HG03039 (cell line): ENCODE results near the gene SOCS3.

Experiments
- ATAC-seq: cut with Tn5 transposase; IDR thresholded peaks from one replicate; pipeline ENCODE4 v1.9.1; 2021; ENCODE audit warnings: mild to moderate bottlenecking, moderate library complexity; ENCODE audit not compliant: unreplicated experiment

SOCS3 gene

GRCh38 chr17:78368854-78369495 is 9.1 kb upstream of the SOCS3 start:
- ATAC-seq: no peak

GRCh38 chr17:78368348-78368747 is 8.5 kb upstream of the SOCS3 start:
- no peak for ATAC-seq

GRCh38 chr17:78367193-78367592 is 7.3 kb upstream of the SOCS3 start:
- ATAC-seq: no peak

- no peak for ATAC-seq
These were observed 6.4 kb upstream of the SOCS3 start for GRCh38 chr17:78366109-78366848.

- no peak for ATAC-seq
These were observed 5.8 kb upstream of the SOCS3 start for GRCh38 chr17:78365561-78366108.

- no peak for ATAC-seq
These were observed 4.8 kb upstream of the SOCS3 start for GRCh38 chr17:78364436-78365281.

- no peak for ATAC-seq
These were observed 2.8 kb upstream of the SOCS3 start for GRCh38 chr17:78362671-78363070.

- ATAC-seq: no peak
These were observed 2.4 kb upstream of the SOCS3 start for GRCh38 chr17:78362232-78362631.

- ATAC-seq: no peak
These were observed 1.4 kb upstream of the SOCS3 start for GRCh38 chr17:78361225-78361701.

GRCh38 chr17:78360371-78361224 is 721 bp upstream of the SOCS3 start:
- ATAC-seq: peak; percentile 18

GRCh38 chr17:78359321-78359996 is 418 bp downstream of the SOCS3 start:
- peak; percentile 4 for ATAC-seq

GRCh38 chr17:78358538-78359320 is 1.1 kb downstream of the SOCS3 start:
- ATAC-seq: no peak

GRCh38 chr17:78357672-78358537 is 2.0 kb downstream of the SOCS3 start:
- no peak for ATAC-seq

GRCh38 chr17:78357177-78357586 is 2.7 kb downstream of the SOCS3 start:
- ATAC-seq: no peak

- peak; percentile 35 for ATAC-seq
These were observed 3.7 kb downstream of the SOCS3 start for GRCh38 chr17:78356101-78356713.

- ATAC-seq: no peak
These were observed 4.2 kb downstream of the SOCS3 start for GRCh38 chr17:78355701-78356100.

GRCh38 chr17:78355045-78355641 is 4.7 kb downstream of the SOCS3 start:
- ATAC-seq: no peak
